Chondrocyte (in vitro differentiated cells): ENCODE data around the gene SFSWAP. TPM values are rescaled to one million over a fixed set of nuclear protein-coding genes. Genes with fewer than 3 reads are reported as not detected.

ENCODE experiments used
- DNase-seq: peaks from one replicate; pipeline ENCODE4 v3.0.0; 2021; ENCODE audit warnings: mixed read lengths, low spot score
- H3K27ac Mint-ChIP-seq: one replicate; pipeline ENCODE4 v1.8.0; 2021; ENCODE audit warnings: mild to moderate bottlenecking, moderate library complexity, mixed read lengths; ENCODE audit not compliant: unreplicated experiment
- H3K27me3 Mint-ChIP-seq: 2 replicates; pipeline ENCODE4 v1.8.0; 2021; ENCODE audit warnings: low read depth, mixed read lengths
- H3K36me3 Mint-ChIP-seq: 2 replicates; pipeline ENCODE4 v1.8.0; 2021; ENCODE audit warnings: low read depth, mixed read lengths
- H3K4me1 Mint-ChIP-seq: 2 replicates; pipeline ENCODE4 v1.8.0; 2021; ENCODE audit warnings: low read depth, mild to moderate bottlenecking, mixed read lengths
- H3K4me3 Mint-ChIP-seq: one replicate; pipeline ENCODE4 v1.8.0; 2021; ENCODE audit warnings: mild to moderate bottlenecking, moderate library complexity, mixed read lengths; ENCODE audit not compliant: unreplicated experiment
- H3K9me3 Mint-ChIP-seq: 2 replicates; pipeline ENCODE4 v1.8.0; 2021; ENCODE audit warnings: low read depth, mixed read lengths
- total RNA-seq: library from RNA; stranded (reverse); gene quantifications from 3 replicates; pipeline ENCODE4 v1.2.1, GENCODE V29; 2021
- TF ChIP-seq, protein P1 (sequence below): fragments of 200-600 bp; sonication (generic); IDR thresholded peaks from 2 replicates; pipeline ENCODE4 v1.5.0; 2021; ENCODE audit warnings: antibody characterized with exemption, mild to moderate bottlenecking, moderate library complexity

The SFSWAP gene
- total RNA-seq, 1 donor from 2014 or later, result 33.0 TPM

DNA sequence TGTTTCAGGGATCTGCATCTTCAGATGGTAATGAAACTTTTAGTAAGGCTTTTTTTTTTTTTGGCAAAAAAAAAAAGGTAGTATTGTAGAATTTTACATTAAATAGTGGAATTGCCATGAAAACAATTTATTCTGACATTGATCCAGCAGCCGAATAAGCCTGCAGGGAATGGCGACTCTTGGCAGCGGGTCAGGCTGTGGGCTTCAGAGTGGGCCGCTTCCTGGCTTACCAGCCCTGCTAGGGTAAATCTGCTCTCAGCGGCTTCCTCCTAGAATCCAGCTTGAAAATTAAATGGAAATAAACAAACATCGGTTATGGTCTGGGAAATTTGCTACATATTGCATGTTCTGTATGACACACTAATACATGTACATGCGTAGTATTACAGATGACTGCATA, 34.8 kb downstream of the SFSWAP start:
- H3K27me3 Mint-ChIP-seq, result no peaks in the 10 kb centered on the region
- H3K4me3 Mint-ChIP-seq, result no peak overlapping the region
- H3K9me3 Mint-ChIP-seq, result peaks cover 3% of the 10 kb centered on the region
- H3K4me1 Mint-ChIP-seq, result peaks cover 3% of the 10 kb centered on the region
- TF ChIP-seq, protein P1, sequence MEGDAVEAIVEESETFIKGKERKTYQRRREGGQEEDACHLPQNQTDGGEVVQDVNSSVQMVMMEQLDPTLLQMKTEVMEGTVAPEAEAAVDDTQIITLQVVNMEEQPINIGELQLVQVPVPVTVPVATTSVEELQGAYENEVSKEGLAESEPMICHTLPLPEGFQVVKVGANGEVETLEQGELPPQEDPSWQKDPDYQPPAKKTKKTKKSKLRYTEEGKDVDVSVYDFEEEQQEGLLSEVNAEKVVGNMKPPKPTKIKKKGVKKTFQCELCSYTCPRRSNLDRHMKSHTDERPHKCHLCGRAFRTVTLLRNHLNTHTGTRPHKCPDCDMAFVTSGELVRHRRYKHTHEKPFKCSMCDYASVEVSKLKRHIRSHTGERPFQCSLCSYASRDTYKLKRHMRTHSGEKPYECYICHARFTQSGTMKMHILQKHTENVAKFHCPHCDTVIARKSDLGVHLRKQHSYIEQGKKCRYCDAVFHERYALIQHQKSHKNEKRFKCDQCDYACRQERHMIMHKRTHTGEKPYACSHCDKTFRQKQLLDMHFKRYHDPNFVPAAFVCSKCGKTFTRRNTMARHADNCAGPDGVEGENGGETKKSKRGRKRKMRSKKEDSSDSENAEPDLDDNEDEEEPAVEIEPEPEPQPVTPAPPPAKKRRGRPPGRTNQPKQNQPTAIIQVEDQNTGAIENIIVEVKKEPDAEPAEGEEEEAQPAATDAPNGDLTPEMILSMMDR, result no peak
- no peak overlapping the region for H3K27ac Mint-ChIP-seq
- DNase-seq, result no peak
- H3K36me3 Mint-ChIP-seq, result peaks cover 40% of the 10 kb centered on the region

DNA sequence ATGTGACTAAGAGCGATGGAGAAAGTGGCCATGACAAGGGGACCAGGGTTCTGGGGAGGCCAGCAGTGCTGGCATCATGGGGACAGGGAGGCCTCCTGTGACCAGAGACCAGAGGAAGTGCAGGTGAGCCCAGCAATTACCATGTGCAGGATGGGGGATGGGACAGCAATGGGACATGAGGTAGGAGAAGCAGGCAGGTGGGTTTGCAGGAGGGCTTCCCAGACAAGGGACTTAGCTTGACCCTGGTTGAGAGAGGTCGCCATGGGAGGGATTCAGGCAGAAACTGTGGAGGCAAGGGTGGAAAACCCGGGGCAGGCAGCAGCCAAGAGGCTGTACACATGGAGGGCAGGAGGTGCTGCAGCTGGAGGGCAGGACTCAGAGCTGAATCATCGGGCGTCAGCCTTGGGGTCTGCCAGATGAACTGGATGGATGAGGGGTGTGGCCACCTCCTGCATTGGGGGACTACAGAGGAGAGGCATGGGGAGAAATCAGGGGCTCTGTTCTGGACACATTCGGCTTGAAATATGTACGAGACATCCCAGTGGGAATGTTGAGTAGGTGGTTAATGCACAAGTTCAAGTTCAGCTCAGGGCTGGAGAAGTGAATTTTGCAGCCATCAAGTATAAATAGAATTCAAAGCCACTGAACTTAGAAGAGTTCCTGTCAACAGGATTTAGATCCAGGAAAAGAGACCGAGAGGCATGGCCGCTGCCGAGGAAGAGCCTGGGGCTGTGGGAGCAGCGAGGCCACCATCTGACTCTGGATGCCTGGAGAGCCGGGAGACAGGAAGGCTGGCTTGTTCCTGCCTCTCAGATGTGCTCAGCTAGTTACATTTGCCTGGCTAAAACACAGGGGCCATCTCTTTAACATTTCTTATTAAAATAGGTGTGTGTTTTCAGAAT, 36.6 kb downstream of the SFSWAP start:
- TF ChIP-seq, protein P1, result no peak
- Mint-ChIP-seq H3K27me3 (no peaks in the 10 kb centered on the region), H3K36me3 (peaks cover 39% of the 10 kb centered on the region), H3K4me3 (no peak overlapping the region), H3K4me1 (peaks cover 3% of the 10 kb centered on the region), H3K9me3 (peaks cover 3% of the 10 kb centered on the region), H3K27ac (no peak overlapping the region)
- DNase-seq, result no peak

DNA sequence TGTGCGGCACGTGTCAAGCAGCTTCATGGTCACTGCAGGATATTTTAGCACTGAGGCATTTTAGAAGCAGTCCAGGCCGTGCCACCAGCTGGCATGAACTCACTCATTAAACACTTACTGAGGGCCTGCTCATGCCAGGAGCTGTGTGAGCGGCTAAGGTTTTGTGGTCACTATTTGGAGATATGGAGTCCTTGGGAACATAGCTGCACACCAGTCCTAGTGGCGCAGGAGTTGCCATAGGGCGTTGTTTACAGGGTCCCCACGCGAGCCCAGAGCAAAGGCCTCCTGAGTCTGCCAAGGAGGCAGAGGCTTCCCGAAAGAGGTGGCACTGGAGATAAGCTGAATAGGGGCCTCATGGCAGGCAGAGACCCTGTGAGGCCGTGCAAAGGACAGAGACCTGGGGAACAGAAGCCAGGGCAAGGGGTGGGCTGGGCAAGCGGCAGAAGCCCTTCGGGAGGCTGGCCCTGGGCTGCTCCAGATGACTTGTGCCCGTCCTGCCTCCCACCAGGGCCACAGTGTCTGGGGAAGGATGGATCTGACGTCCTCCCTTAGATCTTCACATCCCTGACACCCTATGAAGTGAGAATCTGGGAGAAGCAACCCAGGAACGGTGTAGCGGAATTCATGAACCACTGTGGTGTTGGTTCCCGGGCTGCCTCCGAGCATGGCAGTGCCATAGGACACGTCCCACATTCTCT, 38.9 kb downstream of the SFSWAP start:
- H3K9me3 Mint-ChIP-seq, result no peaks in the 10 kb centered on the region
- H3K36me3 Mint-ChIP-seq, result peaks cover 36% of the 10 kb centered on the region
- no peak for DNase-seq
- H3K4me1 Mint-ChIP-seq, result peaks cover 3% of the 10 kb centered on the region
- no peak overlapping the region for H3K4me3 Mint-ChIP-seq
- no peaks in the 10 kb centered on the region for H3K27me3 Mint-ChIP-seq
- TF ChIP-seq, protein P1, result no peak
- no peak overlapping the region for H3K27ac Mint-ChIP-seq

DNA sequence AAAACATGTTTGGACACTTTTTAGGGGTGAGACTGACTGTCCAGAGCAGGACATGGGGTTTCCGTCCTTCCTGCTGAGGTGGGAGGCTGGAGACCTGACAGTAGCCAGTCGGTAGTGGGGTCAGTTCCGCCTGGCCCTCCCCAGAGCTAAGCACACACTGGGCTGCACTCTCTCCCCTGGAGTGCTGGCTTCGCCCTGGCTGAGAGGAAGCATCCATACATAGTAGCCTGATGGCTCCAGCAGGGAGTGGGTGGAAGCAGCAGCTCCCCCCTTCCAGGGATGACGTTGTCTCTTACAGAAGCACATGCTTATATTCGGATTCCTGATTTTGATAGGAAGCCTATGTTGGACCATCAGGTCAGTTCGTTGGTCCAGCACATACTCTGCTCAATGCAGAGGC, 40.4 kb downstream of the SFSWAP start:
- peaks cover 41% of the 10 kb centered on the region for H3K36me3 Mint-ChIP-seq
- H3K4me3 Mint-ChIP-seq, result no peak overlapping the region
- no peaks in the 10 kb centered on the region for H3K27me3 Mint-ChIP-seq
- peaks cover 3% of the 10 kb centered on the region for H3K4me1 Mint-ChIP-seq
- H3K27ac Mint-ChIP-seq, result no peak overlapping the region
- no peaks in the 10 kb centered on the region for H3K9me3 Mint-ChIP-seq
- TF ChIP-seq, protein P1, result no peak
- no peak for DNase-seq

DNA sequence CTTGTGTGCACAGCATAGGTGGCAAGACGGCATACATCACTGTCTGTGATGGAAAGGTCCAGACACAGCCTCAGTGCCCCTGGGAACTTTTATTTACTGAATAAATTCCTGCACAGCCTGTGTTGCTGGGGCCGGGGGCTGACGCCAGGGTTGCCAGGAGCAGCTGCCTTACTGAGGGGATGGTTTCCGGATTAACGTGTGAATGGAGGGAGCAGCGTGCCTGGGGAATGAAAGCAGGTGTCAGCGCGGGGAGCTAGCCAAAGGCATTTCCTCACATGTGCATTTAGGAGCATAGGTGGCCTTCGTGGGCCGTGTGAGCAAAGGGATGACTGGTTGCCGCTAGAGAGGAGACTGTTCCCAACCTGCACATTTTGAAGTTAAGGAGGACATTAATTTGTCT, 41.6 kb downstream of the SFSWAP start:
- Mint-ChIP-seq H3K36me3 (peaks cover 42% of the 10 kb centered on the region), H3K4me3 (no peak overlapping the region), H3K9me3 (no peaks in the 10 kb centered on the region), H3K27ac (no peak overlapping the region), H3K27me3 (no peaks in the 10 kb centered on the region), H3K4me1 (no peaks in the 10 kb centered on the region)
- TF ChIP-seq, protein P1, result no peak
- no peak for DNase-seq
